ENCODE results near the gene CSF2. TPM values are rescaled to one million over a fixed set of nuclear protein-coding genes. Genes with fewer than 3 reads are reported as not detected.
"Not testable (repeated sequence)": the region's sequence is repeated elsewhere in the genome, so short reads cannot be mapped to it uniquely, and the experiment has no call there.

The CSF2 gene
- total RNA-seq, 2 experiments from 2014 or later = not detected

DNA sequence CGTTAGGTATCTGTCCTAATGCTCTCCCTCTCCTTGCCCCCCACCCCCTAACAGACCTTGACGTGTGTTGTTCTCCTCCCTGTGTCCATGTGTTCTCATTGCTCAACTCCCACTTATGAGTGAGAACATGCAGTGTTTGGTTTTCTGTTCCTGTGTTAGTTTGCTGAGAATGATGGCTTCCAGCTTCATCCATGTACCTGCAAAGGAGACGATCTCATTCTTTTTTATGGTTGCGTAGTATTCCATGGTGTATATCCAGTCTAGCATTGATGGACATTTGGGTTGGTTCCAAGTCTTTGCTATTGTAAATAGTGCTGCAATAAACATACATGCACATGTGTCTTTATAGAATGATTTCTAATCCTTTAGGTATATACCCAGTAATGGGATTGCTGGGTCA is 50.0 kb downstream of the CSF2 start:
- CTCF ChIA-PET (ENCODE audit: unreplicated experiment); POLR2A ChIA-PET; intact Hi-C loops (cut with micrococcal nuclease; ENCODE audit: unreplicated experiment): not testable (repeated sequence)

More for the DNA sequence above, 50.0 kb downstream of the CSF2 start:
- not testable (repeated sequence) for DNase-seq (ENCODE audit: low spot score); H3K4me3 ChIP-seq (ENCODE audit: low read depth, low read length, poor library complexity, severe bottlenecking); H3K9me2 ChIP-seq (ENCODE audit: insufficient read depth, low read length); BruUV-seq (replicated peaks); H3K27ac ChIP-seq (ENCODE audit: low read depth, low read length, poor library complexity, severe bottlenecking); H3K79me2 ChIP-seq (ENCODE audit: insufficient read depth, low read depth, low read length); H3K4me2 ChIP-seq (ENCODE audit: low read length); H3K4me1 ChIP-seq (ENCODE audit: insufficient read depth, low read length, poor library complexity, severe bottlenecking); H3K36me3 ChIP-seq (ENCODE audit: insufficient read depth, low read length); H2AFZ ChIP-seq (ENCODE audit: low read length); H3K9me3 ChIP-seq (ENCODE audit: low read length); H4K20me1 ChIP-seq (ENCODE audit: insufficient read depth, low read length)

Small RNA genes lying within 50 kb of the gene (small RNA-seq; reads per million reads assigned to genes)
- not detected for gene RF00285

Other genes starting within 250 kb of the CSF2 start
- not detected in 2 replicates for gene MEIKIN, start 128.1 kb upstream of the CSF2 start, total RNA-seq (2014; rRNA removed; shearing (Covaris generic))
- gene MEIKIN, start 128.1 kb upstream of the CSF2 start, total RNA-seq (2022) = not detected in 2 replicates
- gene ACSL6, start 62.1 kb upstream of the CSF2 start, total RNA-seq (2014; rRNA removed; shearing (Covaris generic)) = 0.39 TPM in 1 of 2 replicates, not detected in the other
- not detected in 2 replicates for gene ACSL6, start 62.1 kb upstream of the CSF2 start, total RNA-seq (2022)
- gene IL3, start 13.1 kb upstream of the CSF2 start, total RNA-seq (2014; rRNA removed; shearing (Covaris generic)) = not detected in 2 replicates
- not detected in 2 replicates for gene IL3, start 13.1 kb upstream of the CSF2 start, total RNA-seq (2022)
- gene P4HA2, start 154.1 kb downstream of the CSF2 start, total RNA-seq (2014; rRNA removed; shearing (Covaris generic)) = 7.2 and 8.9 TPM in 2 replicates
- gene P4HA2, start 154.1 kb downstream of the CSF2 start, total RNA-seq (2022) = 0.32 and 0.33 TPM in 2 replicates
- not detected in 2 replicates for gene PDLIM4, start 183.9 kb downstream of the CSF2 start, total RNA-seq (2014; rRNA removed; shearing (Covaris generic))
- not detected in 2 replicates for gene PDLIM4, start 183.9 kb downstream of the CSF2 start, total RNA-seq (2022)
- gene SLC22A4, start 220.6 kb downstream of the CSF2 start, total RNA-seq (2014; rRNA removed; shearing (Covaris generic)) = not detected in 2 replicates
- gene SLC22A4, start 220.6 kb downstream of the CSF2 start, total RNA-seq (2022) = not detected in 2 replicates

Measured in OCI-LY7 (cell line).